Stomach smooth muscle (tissue), 2 donors: ENCODE results near the gene GLB1L.

Source experiments
- H3K27ac ChIP-seq: one replicate; pipeline ENCODE4 v1.7.0; 2013; ENCODE audit warnings: mild to moderate bottlenecking, low read length, inconsistent platforms
- H3K27me3 ChIP-seq, 2 donors: one replicate each; pipeline ENCODE4 v1.7.0; 2013; ENCODE audit warnings: low read length in 2 of 2; ENCODE audit not compliant: insufficient read depth in 2 of 2, control insufficient read depth in 1 of 2
- H3K36me3 ChIP-seq, 2 donors: one replicate each; pipeline ENCODE4 v1.7.0; 2013; ENCODE audit warnings: low read length in 2 of 2; ENCODE audit not compliant: control insufficient read depth in 2 of 2, insufficient read depth in 2 of 2
- H3K4me1 ChIP-seq: one replicate; pipeline ENCODE4 v1.7.0; 2013; ENCODE audit warnings: low read length; ENCODE audit not compliant: control insufficient read depth, insufficient read depth
- H3K4me3 ChIP-seq, 2 donors: one replicate each; pipeline ENCODE4 v1.7.0; 2013; ENCODE audit warnings: low read length in 2 of 2
- H3K9ac ChIP-seq, 2 donors: one replicate each; pipeline ENCODE4 v1.7.0; 2013; ENCODE audit warnings: low read length in 2 of 2, mild to moderate bottlenecking in 1 of 2
- H3K9me3 ChIP-seq, 2 donors: one replicate each; pipeline ENCODE4 v1.7.0; 2013; ENCODE audit warnings: low read length in 2 of 2; ENCODE audit not compliant: control insufficient read depth in 2 of 2
- donor health status: healthy.
- donor health status: Pancreatic carcinoma.

The GLB1L gene

GRCh38 chr2:219213026-219213415 lies 32.2 kb downstream of the GLB1L start:
- Histone ChIP-seq H3K27ac (no peak overlapping the region), H3K4me3 (no peak overlapping the region), H3K36me3 (peaks cover 40 to 60% of the 10 kb centered on the region in 2 donors), H3K4me1 (peaks cover 26% of the 10 kb centered on the region), H3K27me3 (no peaks in the 10 kb centered on the region), H3K9ac (no peak overlapping the region), H3K9me3 (no peaks in the 10 kb centered on the region)

- Histone ChIP-seq H3K27me3 (no peaks in the 10 kb centered on the region), H3K4me3 (no peak overlapping the region), H3K9me3 (no peaks in the 10 kb centered on the region), H3K36me3 (peaks cover 40 to 57% of the 10 kb centered on the region in 2 donors), H3K27ac (no peak overlapping the region), H3K9ac (no peak overlapping the region), H3K4me1 (peaks cover 22% of the 10 kb centered on the region)
Measured at GRCh38 chr2:219210886-219211362, 34.3 kb downstream of the GLB1L start.

- Histone ChIP-seq H3K9me3 (no peaks in the 10 kb centered on the region), H3K4me3 (no peak overlapping the region), H3K27me3 (no peaks in the 10 kb centered on the region), H3K36me3 (peaks cover 38 to 55% of the 10 kb centered on the region in 2 donors), H3K27ac (no peak overlapping the region), H3K4me1 (peaks cover 22% of the 10 kb centered on the region), H3K9ac (no peak overlapping the region)
Measured at GRCh38 chr2:219210196-219210885, 34.9 kb downstream of the GLB1L start.

GRCh38 chr2:219209236-219210195 lies 35.7 kb downstream of the GLB1L start:
- Histone ChIP-seq H3K9ac (no peak overlapping the region), H3K9me3 (no peaks in the 10 kb centered on the region), H3K4me3 (no peak overlapping the region), H3K4me1 (peaks cover 22% of the 10 kb centered on the region), H3K27me3 (no peaks in the 10 kb centered on the region), H3K36me3 (peaks cover 34 to 47% of the 10 kb centered on the region in 2 donors), H3K27ac (no peak overlapping the region)

- Histone ChIP-seq H3K36me3 (peaks cover 22 to 33% of the 10 kb centered on the region in 2 donors), H3K4me1 (peaks cover 22% of the 10 kb centered on the region)
Measured at GRCh38 chr2:219207884-219208740, 37.1 kb downstream of the GLB1L start.

GRCh38 chr2:219207134-219207883 lies 37.9 kb downstream of the GLB1L start:
- Histone ChIP-seq H3K27me3 (no peaks in the 10 kb centered on the region), H3K4me1 (peaks cover 22% of the 10 kb centered on the region), H3K36me3 (peaks cover 22 to 28% of the 10 kb centered on the region in 2 donors), H3K9me3 (no peaks in the 10 kb centered on the region), H3K4me3 (peak overlapping the region; percentile 54 to 93), H3K9ac (peak overlapping the region; percentile 55 to 69), H3K27ac (peak overlapping the region; percentile 92)

More at GRCh38 chr2:219207884-219208740, 37.1 kb downstream of the GLB1L start:
- peak overlapping the region; percentile 54 to 93 for H3K4me3 ChIP-seq
- H3K27ac ChIP-seq: peak overlapping the region; percentile 92
- peak overlapping the region; percentile 55 to 69 for H3K9ac ChIP-seq
- no peaks in the 10 kb centered on the region for H3K9me3 ChIP-seq
- no peaks in the 10 kb centered on the region for H3K27me3 ChIP-seq

GRCh38 chr2:219206328-219207133 lies 38.7 kb downstream of the GLB1L start, which contains the start of gene ZFAND2B:
TSS of gene ZFAND2B (plus strand) at chr2:219206782. CDS start at chr2:219206988, 206 bp downstream.
- Histone ChIP-seq H3K9me3 (no peaks in the 10 kb centered on the region), H3K36me3 (peaks cover 19 to 26% of the 10 kb centered on the region in 2 donors), H3K4me3 (peak within 1 kb of the TSS; percentile 90 to 93), H3K27me3 (no peaks in the 10 kb centered on the region), H3K4me1 (peaks cover 22% of the 10 kb centered on the region), H3K27ac (peak within 1 kb of the TSS; percentile 92), H3K9ac (peak within 1 kb of the TSS; percentile 93 to 96)

GRCh38 chr2:219205981-219206327 lies 39.3 kb downstream of the GLB1L start:
- H3K4me3 ChIP-seq: peak overlapping the region; percentile 90 to 93
- peaks cover 22% of the 10 kb centered on the region for H3K4me1 ChIP-seq
- peak overlapping the region; percentile 92 for H3K27ac ChIP-seq
- H3K9me3 ChIP-seq: no peaks in the 10 kb centered on the region
- peak overlapping the region; percentile 93 to 96 for H3K9ac ChIP-seq
- H3K27me3 ChIP-seq: no peaks in the 10 kb centered on the region
- peaks cover 19 to 24% of the 10 kb centered on the region in 2 donors for H3K36me3 ChIP-seq

GRCh38 chr2:219205165-219205538 lies 40.1 kb downstream of the GLB1L start:
- no peaks in the 10 kb centered on the region for H3K27me3 ChIP-seq
- peaks cover 16 to 17% of the 10 kb centered on the region in 2 donors for H3K36me3 ChIP-seq
- no peaks in the 10 kb centered on the region for H3K9me3 ChIP-seq
- H3K4me1 ChIP-seq: peaks cover 22% of the 10 kb centered on the region
- no peak overlapping the region for H3K27ac ChIP-seq
- H3K4me3 ChIP-seq: no peak overlapping the region
- no peak overlapping the region for H3K9ac ChIP-seq
